CD4-positive, CD25-positive, alpha-beta regulatory T cell (primary cell): Measurements from ENCODE around the gene POLR1G. TPM values are rescaled to one million over a fixed set of nuclear protein-coding genes. Genes with fewer than 3 reads are reported as not detected.
"Not testable (repeated sequence)": the region's sequence is repeated elsewhere in the genome, so short reads cannot be mapped to it uniquely, and the experiment has no call there.

Source experiments
- ATAC-seq, 2 donors: fragments of 150-1000 bp; cut with Tn5 transposase; one replicate each; pipeline ENCODE4 v1.10.0; 2021; ENCODE audit warnings: low read depth in 2 of 2, moderate number of reproducible peaks in 2 of 2, moderate library complexity in 1 of 2
- DNase-seq, 3 donors: peaks; one replicate each; pipeline versions ENCODE4 v3.0.0 to v3.0.0-alpha.2; 2012 to 2022; ENCODE audit warnings: mixed read lengths in 1 of 3
- H3K27ac ChIP-seq: one replicate; pipeline ENCODE4 v1.7.0; 2013; ENCODE audit warnings: mild to moderate bottlenecking, low read length; ENCODE audit not compliant: insufficient read depth, poor library complexity, severe bottlenecking
- H3K27me3 ChIP-seq: one replicate; pipeline ENCODE4 v1.7.0; 2013; ENCODE audit warnings: low read length; ENCODE audit not compliant: control insufficient read depth, insufficient read depth
- H3K36me3 ChIP-seq: one replicate; pipeline ENCODE4 v1.7.0; 2013; ENCODE audit warnings: mild to moderate bottlenecking, low read length, moderate library complexity; ENCODE audit not compliant: control insufficient read depth, insufficient read depth
- H3K4me1 ChIP-seq: 2 replicates; pipeline ENCODE4 v1.7.0; 2013; ENCODE audit warnings: mild to moderate bottlenecking, low read length; ENCODE audit not compliant: insufficient read depth, control insufficient read depth, poor library complexity, severe bottlenecking
- H3K4me3 ChIP-seq: one replicate; pipeline ENCODE4 v1.7.0; 2013; ENCODE audit warnings: low read depth, mild to moderate bottlenecking, low read length, moderate library complexity
- H3K9me3 ChIP-seq, 2 experiments: 1 replicate in 1 of 2; 2 replicates in 1 of 2; pipeline ENCODE4 v1.7.0; 2013; ENCODE audit warnings: low read length in 2 of 2, mild to moderate bottlenecking in 1 of 2, moderate library complexity in 1 of 2; ENCODE audit not compliant: control insufficient read depth in 2 of 2
- H3K27ac Mint-ChIP-seq, 3 donors: one replicate each; pipeline ENCODE4 v1.8.0; 2020 to 2022; ENCODE audit warnings: mild to moderate bottlenecking in 3 of 3, mixed read lengths in 3 of 3, moderate library complexity in 2 of 3
- H3K27me3 Mint-ChIP-seq: one replicate; pipeline ENCODE4 v1.8.0; 2022; ENCODE audit warnings: mild to moderate bottlenecking, mixed read lengths
- H3K36me3 Mint-ChIP-seq: one replicate; pipeline ENCODE4 v1.8.0; 2020; ENCODE audit warnings: mixed read lengths
- H3K4me1 Mint-ChIP-seq, 4 donors: one replicate each; pipeline ENCODE4 v1.8.0; 2020 to 2022; ENCODE audit warnings: mixed read lengths in 4 of 4, mild to moderate bottlenecking in 1 of 4
- H3K4me3 Mint-ChIP-seq, 4 donors: one replicate each; pipeline ENCODE4 v1.8.0; 2020 to 2022; ENCODE audit warnings: mild to moderate bottlenecking in 4 of 4, mixed read lengths in 4 of 4, moderate library complexity in 3 of 4
- H3K9me3 Mint-ChIP-seq, 7 donors: one replicate each; pipeline ENCODE4 v1.8.0; 2020 to 2022; ENCODE audit warnings: mixed read lengths in 7 of 7, mild to moderate bottlenecking in 3 of 7, moderate library complexity in 2 of 7
- polyA plus RNA-seq, 4 donors: library from polyadenylated mRNA; unstranded; fragments of 300-500 nt; fragmentation: Illumina TruSeq; gene quantifications; one replicate each; pipeline ENCODE4 v1.2.3, GENCODE V29; 2021
- total RNA-seq: library from RNA; stranded (reverse); gene quantifications from one replicate; pipeline ENCODE4 v1.2.3, GENCODE V29; 2022

Gene POLR1G
- total and polyA plus RNA-seq, 5 donors from 2014 or later, result 1.6 to 3.6 (median 2.1) TPM

DNA sequence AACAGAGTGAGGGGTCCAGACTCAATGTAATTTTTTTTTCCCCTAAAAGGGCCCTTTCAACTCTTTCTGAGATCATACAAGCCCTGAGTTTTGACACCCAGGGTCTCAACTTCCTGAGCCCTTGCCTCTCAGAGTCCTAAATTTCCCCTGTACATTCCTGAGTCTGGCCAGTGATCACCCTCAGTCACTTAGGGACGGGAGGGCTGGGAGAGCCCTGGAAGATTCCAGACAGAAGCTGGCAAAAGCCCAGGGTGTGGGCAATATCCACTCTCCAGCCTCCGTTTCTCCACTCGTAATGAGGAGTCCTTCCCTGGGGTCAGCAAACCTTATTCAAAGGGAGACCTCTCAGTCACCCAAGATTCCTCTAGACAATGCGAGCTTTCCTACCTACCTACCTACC lies 3.2 kb upstream of the POLR1G start:
- H3K4me3 ChIP-seq, result no peak overlapping the region
- H3K9me3 ChIP-seq, result no peaks in the 10 kb centered on the region
- Mint-ChIP-seq H3K36me3 (no peaks in the 10 kb centered on the region), H3K9me3 (no peaks in the 10 kb centered on the region), H3K4me1 (peaks cover 0 to 45% (median 20%) of the 10 kb centered on the region in 4 donors), H3K27me3 (peaks cover 51% of the 10 kb centered on the region), H3K4me3 (peak overlapping the region in 2 of 4 donors; percentile 38 to 90), H3K27ac (no peak overlapping the region)
- peaks cover 46% of the 10 kb centered on the region for H3K4me1 ChIP-seq
- H3K36me3 ChIP-seq, result no peaks in the 10 kb centered on the region
- H3K27me3 ChIP-seq, result peaks cover 2% of the 10 kb centered on the region
- H3K27ac ChIP-seq, result no peak overlapping the region
- ATAC-seq (no peak), DNase-seq (no peak)

GRCh38 chr19:45403781-45404556 lies 2.5 kb upstream of the POLR1G start:
- Mint-ChIP-seq H3K4me3 (peak overlapping the region; percentile 79 to 99 (median 92)), H3K27me3 (peaks cover 45% of the 10 kb centered on the region), H3K27ac (peak overlapping the region in 1 of 3 donors; percentile 29), H3K9me3 (peaks cover 0 to 2% (median 0%) of the 10 kb centered on the region in 7 donors), H3K4me1 (peaks cover 0 to 40% (median 16%) of the 10 kb centered on the region in 4 donors), H3K36me3 (peaks cover 7% of the 10 kb centered on the region)
- H3K27me3 ChIP-seq, result peaks cover 2% of the 10 kb centered on the region
- no peaks in the 10 kb centered on the region for H3K36me3 ChIP-seq
- H3K4me3 ChIP-seq, result peak overlapping the region; percentile 79
- peaks cover 39% of the 10 kb centered on the region for H3K4me1 ChIP-seq
- no peaks in the 10 kb centered on the region for H3K9me3 ChIP-seq
- no peak for ATAC-seq
- DNase-seq, result peak; percentile 35 to 80 (median 61)
- H3K27ac ChIP-seq, result no peak overlapping the region

GRCh38 chr19:45404557-45405434 lies 1.6 kb upstream of the POLR1G start, which contains the start of gene PPP1R13L:
TSS of gene PPP1R13L (minus strand) at chr19:45405069. CDS start at chr19:45398318, 6,751 bp downstream.
- peaks cover 0 to 2% (median 0%) of the 10 kb centered on the region in 7 donors for H3K9me3 Mint-ChIP-seq
- H3K27me3 Mint-ChIP-seq, result peaks cover 37% of the 10 kb centered on the region
- peaks cover 37% of the 10 kb centered on the region for H3K4me1 ChIP-seq
- ATAC-seq, result peak in 1 of 2 donors; percentile 2
- DNase-seq, result peak in 2 of 3 donors; percentile 39 to 79
- peaks cover 0 to 40% (median 17%) of the 10 kb centered on the region in 4 donors for H3K4me1 Mint-ChIP-seq
- H3K4me3 Mint-ChIP-seq, result peak within 1 kb of the TSS; percentile 90 to 99 (median 96)
- H3K27me3 ChIP-seq, result peaks cover 2% of the 10 kb centered on the region
- no peaks in the 10 kb centered on the region for H3K9me3 ChIP-seq
- no peaks in the 10 kb centered on the region for H3K36me3 ChIP-seq
- peak within 1 kb of the TSS; percentile 87 to 95 (median 94) for H3K27ac Mint-ChIP-seq
- H3K27ac ChIP-seq, result peak within 1 kb of the TSS; percentile 78
- peak within 1 kb of the TSS; percentile 79 for H3K4me3 ChIP-seq
- peaks cover 10% of the 10 kb centered on the region for H3K36me3 Mint-ChIP-seq

DNA sequence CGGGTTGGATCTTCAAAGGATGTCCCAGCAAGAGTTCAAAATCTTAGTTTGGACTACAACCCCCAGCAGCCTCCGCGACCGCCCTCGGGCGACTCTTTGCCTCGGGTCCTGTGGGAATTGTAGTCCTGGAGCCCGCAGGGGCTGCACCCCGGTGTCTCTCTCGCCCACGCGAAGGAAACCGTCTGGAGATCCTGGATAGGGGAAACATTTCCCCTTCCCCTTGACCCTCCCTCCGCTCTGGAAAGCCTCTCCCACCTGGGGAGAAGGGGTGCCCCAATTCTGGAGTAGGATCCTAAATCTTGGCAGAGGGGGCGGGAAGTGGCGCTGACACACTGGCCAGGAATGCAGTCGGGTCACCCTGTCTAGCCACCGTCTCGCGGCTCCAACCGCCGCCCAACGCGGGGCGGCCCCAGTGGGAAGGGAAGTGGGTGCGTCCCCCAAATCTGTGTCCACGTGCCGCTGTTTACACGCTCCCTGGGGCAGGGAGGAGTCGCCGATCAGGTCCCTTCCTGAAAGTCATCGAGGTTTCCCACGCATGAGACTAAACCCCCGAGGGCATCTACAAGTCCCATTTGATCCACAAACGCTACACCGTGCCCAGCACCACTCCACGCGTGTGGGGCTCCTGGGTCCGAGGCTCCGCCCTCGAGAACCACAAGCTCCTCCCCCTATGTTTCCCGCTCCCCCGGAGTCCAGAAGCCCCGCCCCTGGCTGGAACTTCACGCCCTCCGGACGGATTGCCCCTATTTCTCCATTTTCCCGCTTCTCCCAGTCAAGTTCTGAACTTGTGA lies 814 bp upstream of the POLR1G start:
- H3K4me3 Mint-ChIP-seq, result peak overlapping the region; percentile 90 to 99 (median 96)
- peaks cover 31% of the 10 kb centered on the region for H3K27me3 Mint-ChIP-seq
- peaks cover 13% of the 10 kb centered on the region for H3K36me3 Mint-ChIP-seq
- Histone ChIP-seq H3K4me3 (peak overlapping the region; percentile 79), H3K36me3 (no peaks in the 10 kb centered on the region), H3K9me3 (no peaks in the 10 kb centered on the region), H3K27ac (peak overlapping the region; percentile 78), H3K27me3 (peaks cover 2% of the 10 kb centered on the region), H3K4me1 (peaks cover 37% of the 10 kb centered on the region)
- ATAC-seq (peak; percentile 65 to 67), DNase-seq (peak; percentile 80 to 88 (median 83))
- peak overlapping the region; percentile 87 to 95 (median 94) for H3K27ac Mint-ChIP-seq
- H3K9me3 Mint-ChIP-seq, result peaks cover 0 to 2% (median 0%) of the 10 kb centered on the region in 7 donors
- peaks cover 0 to 40% (median 17%) of the 10 kb centered on the region in 4 donors for H3K4me1 Mint-ChIP-seq

DNA sequence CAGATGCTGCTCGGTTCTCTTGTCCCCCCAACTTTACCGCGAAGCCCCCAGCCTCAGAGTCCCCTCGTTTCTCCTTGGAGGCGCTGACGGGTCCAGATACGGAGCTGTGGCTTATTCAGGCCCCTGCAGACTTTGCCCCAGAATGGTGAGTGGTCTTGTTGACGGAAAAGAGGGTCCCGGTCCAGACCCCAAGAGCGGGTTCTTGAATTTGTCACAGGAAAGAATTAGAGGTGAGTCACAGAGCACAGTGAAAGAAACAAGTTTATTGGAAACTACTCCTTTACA lies 589 bp downstream of the POLR1G start:
- H3K27me3 Mint-ChIP-seq, result peaks cover 31% of the 10 kb centered on the region
- peaks cover 14% of the 10 kb centered on the region for H3K36me3 Mint-ChIP-seq
- DNase-seq, result no peak
- ATAC-seq, result no peak
- Histone ChIP-seq H3K4me1 (peaks cover 37% of the 10 kb centered on the region), H3K4me3 (peak overlapping the region; percentile 79), H3K36me3 (no peaks in the 10 kb centered on the region), H3K9me3 (no peaks in the 10 kb centered on the region), H3K27me3 (peaks cover 2% of the 10 kb centered on the region), H3K27ac (no peak overlapping the region)
- peaks cover 0 to 2% (median 0%) of the 10 kb centered on the region in 7 donors for H3K9me3 Mint-ChIP-seq
- H3K27ac Mint-ChIP-seq, result peak overlapping the region in 2 of 3 donors; percentile 87 to 94
- peaks cover 0 to 40% (median 17%) of the 10 kb centered on the region in 4 donors for H3K4me1 Mint-ChIP-seq
- H3K4me3 Mint-ChIP-seq, result peak overlapping the region; percentile 90 to 99 (median 96)

GRCh38 chr19:45407585-45407984 lies 1.1 kb downstream of the POLR1G start:
- Mint-ChIP-seq H3K27ac (peak overlapping the region in 1 of 3 donors; percentile 83), H3K4me3 (peak overlapping the region; percentile 57 to 99 (median 74)), H3K36me3 (peaks cover 14% of the 10 kb centered on the region), H3K4me1 (peaks cover 0 to 40% (median 17%) of the 10 kb centered on the region in 4 donors), H3K27me3 (peaks cover 31% of the 10 kb centered on the region)
- not testable (repeated sequence) for H3K27me3 ChIP-seq, H3K36me3 ChIP-seq, DNase-seq, H3K4me3 ChIP-seq, H3K27ac ChIP-seq, H3K9me3 ChIP-seq, ATAC-seq, H3K9me3 Mint-ChIP-seq
- peaks cover 36% of the 10 kb centered on the region for H3K4me1 ChIP-seq

GRCh38 chr19:45408121-45408520 lies 1.7 kb downstream of the POLR1G start:
- Histone ChIP-seq H3K27me3 (peaks cover 2% of the 10 kb centered on the region), H3K4me3 (no peak overlapping the region), H3K27ac (no peak overlapping the region), H3K9me3 (no peaks in the 10 kb centered on the region), H3K36me3 (peaks cover 3% of the 10 kb centered on the region), H3K4me1 (peaks cover 35% of the 10 kb centered on the region)
- peaks cover 0 to 2% (median 0%) of the 10 kb centered on the region in 7 donors for H3K9me3 Mint-ChIP-seq
- ATAC-seq (no peak), DNase-seq (no peak)
- peak overlapping the region in 1 of 3 donors; percentile 83 for H3K27ac Mint-ChIP-seq
- H3K36me3 Mint-ChIP-seq, result peaks cover 17% of the 10 kb centered on the region
- peaks cover 0 to 42% (median 16%) of the 10 kb centered on the region in 4 donors for H3K4me1 Mint-ChIP-seq
- peaks cover 26% of the 10 kb centered on the region for H3K27me3 Mint-ChIP-seq
- peak overlapping the region in 1 of 4 donors; percentile 70 for H3K4me3 Mint-ChIP-seq
